Left ventricle myocardium inferior (tissue), 1 donor: ENCODE measurements around the gene ATG3. TPM values are rescaled to one million over a fixed set of nuclear protein-coding genes. Genes with fewer than 3 reads are reported as not detected.

Experiments used
- DNase-seq: peaks from one replicate; pipeline ENCODE4 v3.0.0-alpha.2; 2020
- H3K27ac ChIP-seq: fragments of 200-600 bp; replicated peaks from 2 replicates; pipeline ENCODE4 v1.8.0; 2021
- H3K27me3 ChIP-seq: fragments of 200-600 bp; 2 replicates; pipeline ENCODE4 v1.8.0; 2021; ENCODE audit warnings: low read depth
- H3K36me3 ChIP-seq: fragments of 200-600 bp; 2 replicates; pipeline ENCODE4 v1.8.0; 2021
- H3K4me1 ChIP-seq: fragments of 200-600 bp; 2 replicates; pipeline ENCODE4 v1.8.0; 2021
- H3K4me3 ChIP-seq: fragments of 200-600 bp; 2 replicates; pipeline ENCODE4 v1.8.0; 2021; ENCODE audit warnings: mild to moderate bottlenecking, moderate library complexity
- H3K9me3 ChIP-seq: fragments of 200-600 bp; replicated peaks from 2 replicates; pipeline ENCODE4 v1.8.0; 2021
- intact Hi-C: fragments of 100-400 bp; cut with micrococcal nuclease; formaldehyde crosslinking; loops from one replicate; pipeline ENCODE4 v1.11.0; 2022
- total RNA-seq: library from RNA; stranded (reverse); fragmentation: NEBNext Ultra II Directional; extraction: Animal tissue kit (Norgen Biotek cat#: 25700); gene quantifications from one replicate; pipeline ENCODE4 v1.2.1, GENCODE V29; 2021
- TF ChIP-seq, protein P1 (sequence below): fragments of 200-600 bp; IDR thresholded peaks from 2 replicates; pipeline ENCODE4 v1.8.0; 2021; ENCODE audit warnings: antibody characterized with exemption, mild to moderate bottlenecking, borderline replicate concordance
- donor health status: DM: no; HTN: yes; CAD: no; lungs with severe emphysema.

Gene ATG3
- total RNA-seq, 1 donor from 2014 or later, result 42.7 TPM

DNA sequence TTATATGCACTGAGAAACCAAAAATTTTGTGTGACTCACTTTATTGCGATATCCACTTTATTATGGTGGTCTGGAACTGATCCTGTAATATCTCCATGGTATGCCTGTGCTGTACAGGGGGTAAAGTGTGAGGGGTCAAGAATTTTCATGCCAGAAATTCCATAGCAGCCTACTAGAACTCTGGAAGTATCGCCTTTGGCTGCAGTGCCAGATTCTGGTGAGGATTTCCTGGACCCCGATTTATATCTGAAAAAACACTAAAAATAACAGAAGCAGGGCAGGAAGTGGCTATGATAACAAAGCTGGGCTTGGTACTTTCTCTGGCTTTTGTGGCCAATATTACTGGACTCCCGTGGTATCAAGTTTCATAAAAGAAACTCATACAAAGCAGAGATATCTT lies 42.8 kb upstream of the ATG3 start:
- TF ChIP-seq, protein P1, sequence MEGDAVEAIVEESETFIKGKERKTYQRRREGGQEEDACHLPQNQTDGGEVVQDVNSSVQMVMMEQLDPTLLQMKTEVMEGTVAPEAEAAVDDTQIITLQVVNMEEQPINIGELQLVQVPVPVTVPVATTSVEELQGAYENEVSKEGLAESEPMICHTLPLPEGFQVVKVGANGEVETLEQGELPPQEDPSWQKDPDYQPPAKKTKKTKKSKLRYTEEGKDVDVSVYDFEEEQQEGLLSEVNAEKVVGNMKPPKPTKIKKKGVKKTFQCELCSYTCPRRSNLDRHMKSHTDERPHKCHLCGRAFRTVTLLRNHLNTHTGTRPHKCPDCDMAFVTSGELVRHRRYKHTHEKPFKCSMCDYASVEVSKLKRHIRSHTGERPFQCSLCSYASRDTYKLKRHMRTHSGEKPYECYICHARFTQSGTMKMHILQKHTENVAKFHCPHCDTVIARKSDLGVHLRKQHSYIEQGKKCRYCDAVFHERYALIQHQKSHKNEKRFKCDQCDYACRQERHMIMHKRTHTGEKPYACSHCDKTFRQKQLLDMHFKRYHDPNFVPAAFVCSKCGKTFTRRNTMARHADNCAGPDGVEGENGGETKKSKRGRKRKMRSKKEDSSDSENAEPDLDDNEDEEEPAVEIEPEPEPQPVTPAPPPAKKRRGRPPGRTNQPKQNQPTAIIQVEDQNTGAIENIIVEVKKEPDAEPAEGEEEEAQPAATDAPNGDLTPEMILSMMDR, result no peak
- DNase-seq, result no peak
- Histone ChIP-seq H3K9me3 (no peaks in the 10 kb centered on the region), H3K4me1 (peaks cover 4% of the 10 kb centered on the region), H3K27ac (no peak overlapping the region), H3K36me3 (peaks cover 3% of the 10 kb centered on the region), H3K4me3 (no peak overlapping the region), H3K27me3 (no peaks in the 10 kb centered on the region)
- intact Hi-C loops, result no loop called here

DNA sequence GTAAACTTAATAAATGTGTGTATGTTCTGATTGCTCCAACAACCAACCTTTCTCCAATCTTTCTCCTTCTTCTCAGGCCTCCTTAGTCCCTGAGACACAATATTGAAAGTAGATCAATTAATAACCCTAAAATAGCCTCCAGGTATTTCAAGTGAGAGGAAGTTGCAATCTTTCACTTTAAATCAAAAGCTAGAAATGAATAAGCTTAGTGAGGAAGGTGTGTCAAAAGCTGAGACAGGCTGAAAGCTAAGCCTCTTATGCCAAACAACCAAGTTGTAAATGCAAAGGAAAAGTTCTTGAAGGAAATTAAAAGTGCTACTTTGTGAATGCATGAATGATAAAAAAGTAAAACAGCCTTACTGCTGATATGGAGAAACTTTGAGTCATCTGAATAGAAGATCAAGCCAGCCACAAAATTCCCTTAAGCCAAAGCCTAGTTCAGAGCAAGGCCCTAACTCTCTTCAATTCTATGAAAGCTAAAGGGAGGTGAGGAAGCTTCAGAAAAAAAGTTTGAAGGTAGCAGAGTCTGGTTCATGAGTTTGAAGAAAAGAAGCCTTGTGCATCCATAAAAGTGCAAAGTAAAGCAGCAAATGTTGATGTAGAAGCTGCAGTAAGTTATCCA lies 40.6 kb upstream of the ATG3 start:
- peaks cover 4% of the 10 kb centered on the region for H3K36me3 ChIP-seq
- TF ChIP-seq, protein P1, result no peak
- no peak overlapping the region for H3K4me3 ChIP-seq
- H3K27me3 ChIP-seq, result no peaks in the 10 kb centered on the region
- H3K9me3 ChIP-seq, result no peaks in the 10 kb centered on the region
- H3K27ac ChIP-seq, result no peak overlapping the region
- intact Hi-C loops, result no loop called here
- H3K4me1 ChIP-seq, result peaks cover 4% of the 10 kb centered on the region
- no peak for DNase-seq

DNA sequence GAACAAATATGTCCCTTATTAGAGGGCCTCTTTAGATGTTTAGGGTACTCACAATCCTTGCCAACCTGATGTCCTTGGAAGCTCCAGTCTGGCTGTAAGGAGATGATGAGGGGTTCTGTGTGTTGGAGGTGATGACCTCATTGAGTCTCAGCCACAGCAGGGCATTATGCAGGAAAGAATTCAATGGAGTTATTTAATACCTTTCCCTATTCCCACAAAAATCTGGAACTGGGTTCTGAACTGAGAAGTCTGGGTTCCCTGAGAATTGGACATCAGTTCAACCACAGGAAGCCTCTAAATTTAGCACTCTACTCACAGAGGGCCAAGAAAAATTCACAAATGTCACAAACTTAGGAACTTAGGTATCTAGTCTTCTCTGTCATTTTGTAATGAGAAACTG lies 37.0 kb upstream of the ATG3 start:
- Histone ChIP-seq H3K4me3 (no peak overlapping the region), H3K36me3 (peaks cover 9% of the 10 kb centered on the region), H3K9me3 (no peaks in the 10 kb centered on the region), H3K4me1 (no peaks in the 10 kb centered on the region), H3K27ac (no peak overlapping the region), H3K27me3 (no peaks in the 10 kb centered on the region)
- TF ChIP-seq, protein P1, result no peak
- DNase-seq, result no peak
- intact Hi-C loops, result no loop called here

DNA sequence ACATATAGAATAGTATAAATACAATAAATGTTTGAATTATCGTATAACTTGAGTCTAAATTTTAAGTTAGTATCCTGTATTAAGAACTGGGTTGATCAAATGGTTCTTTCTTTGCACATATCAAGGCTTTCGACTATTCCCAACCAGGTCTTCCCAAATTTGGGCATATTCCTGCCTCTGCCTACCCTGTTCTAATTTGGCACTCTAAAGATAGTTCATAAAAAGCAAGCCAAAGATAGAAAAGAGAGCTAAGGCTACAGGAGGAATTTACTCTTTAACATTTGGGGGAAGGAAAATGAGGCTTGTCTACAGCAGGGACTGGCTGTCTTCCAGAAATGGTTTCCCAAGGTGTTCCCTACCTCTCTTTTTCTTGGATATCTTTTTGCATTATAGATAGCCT lies 36.2 kb upstream of the ATG3 start:
- TF ChIP-seq, protein P1, result no peak
- Histone ChIP-seq H3K27me3 (no peaks in the 10 kb centered on the region), H3K4me3 (no peak overlapping the region), H3K27ac (no peak overlapping the region), H3K36me3 (peaks cover 17% of the 10 kb centered on the region), H3K4me1 (no peaks in the 10 kb centered on the region), H3K9me3 (peaks cover 6% of the 10 kb centered on the region)
- DNase-seq, result no peak
- intact Hi-C loops, result no loop called here

DNA sequence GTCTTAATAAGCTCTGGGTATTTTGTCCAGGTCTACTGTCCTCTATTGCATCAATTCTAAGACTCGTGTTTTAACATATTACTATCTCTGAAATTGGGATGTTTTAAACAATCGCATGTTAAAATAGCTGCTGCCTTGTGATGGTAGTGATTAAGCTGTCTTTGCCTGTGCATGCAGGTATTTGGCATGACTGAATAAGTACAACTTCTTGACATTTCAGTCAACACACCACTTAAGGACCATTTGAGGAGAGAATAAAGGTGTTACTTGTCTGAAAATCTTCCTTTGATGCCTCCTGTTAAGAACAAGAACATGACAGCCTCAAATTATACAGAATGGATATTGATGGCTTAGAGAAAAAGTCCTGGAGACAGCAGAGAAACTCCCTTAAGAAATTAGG lies 33.1 kb upstream of the ATG3 start:
- peaks cover 12% of the 10 kb centered on the region for H3K9me3 ChIP-seq
- intact Hi-C loops, result no loop called here
- no peaks in the 10 kb centered on the region for H3K4me1 ChIP-seq
- no peak for DNase-seq
- peaks cover 36% of the 10 kb centered on the region for H3K36me3 ChIP-seq
- no peak overlapping the region for H3K4me3 ChIP-seq
- TF ChIP-seq, protein P1, result no peak
- no peak overlapping the region for H3K27ac ChIP-seq
- no peaks in the 10 kb centered on the region for H3K27me3 ChIP-seq
